ENCODE measurements around the gene ADGRG1.
A peak's percentile ranks its signal among the peaks of the same experiment; 100 is the strongest.
"Not testable (repeated sequence)": the region's sequence is repeated elsewhere in the genome, so short reads cannot be mapped to it uniquely, and the experiment has no call there.

The ADGRG1 gene

GRCh38 chr16:57669476-57670162, 41.2 kb downstream of the ADGRG1 start:
- Histone ChIP-seq H3K36me3 (no peaks in the 10 kb centered on the region), H3K27me3 (no peaks in the 10 kb centered on the region), H3K4me2 (peak overlapping the region; percentile 7; the same call in 1 of the 2 replicates), H4K20me1 (no peaks in the 10 kb centered on the region), H3K9me3 (no peaks in the 10 kb centered on the region), H3K9ac (no peak overlapping the region), H3K27ac (no peak overlapping the region), H3K4me3 (no peak overlapping the region), H3K4me1 (peaks cover 12% of the 10 kb centered on the region)
- TF ChIP-seq Cebpa-rat (IDR thresholded peaks at IDR 0.05): no peak

GRCh38 chr16:57670196-57670595, 41.8 kb downstream of the ADGRG1 start:
- H3K4me3 ChIP-seq: no peak overlapping the region
- no peaks in the 10 kb centered on the region for H3K36me3 ChIP-seq
- H3K9me3 ChIP-seq: no peaks in the 10 kb centered on the region
- H3K27ac ChIP-seq: no peak overlapping the region
- peaks cover 12% of the 10 kb centered on the region for H3K4me1 ChIP-seq
- H3K9ac ChIP-seq: no peak overlapping the region
- no peaks in the 10 kb centered on the region for H4K20me1 ChIP-seq
- no peaks in the 10 kb centered on the region for H3K27me3 ChIP-seq
- no peak for TF ChIP-seq Cebpa-rat (IDR thresholded peaks at IDR 0.05)
- H3K4me2 ChIP-seq: 0 out of 2 replicates have a peak overlapping the region, but pooled peaks have one; percentile 7

GRCh38 chr16:57671451-57671850, 43.0 kb downstream of the ADGRG1 start:
- H3K36me3 ChIP-seq, H3K9ac ChIP-seq, H3K27me3 ChIP-seq, H4K20me1 ChIP-seq, H3K4me3 ChIP-seq, H3K27ac ChIP-seq, H3K9me3 ChIP-seq, H3K4me2 ChIP-seq: not testable (repeated sequence)
- H3K4me1 ChIP-seq: peaks cover 24% of the 10 kb centered on the region

GRCh38 chr16:57672416-57672815, 44.0 kb downstream of the ADGRG1 start:
- H3K4me1 ChIP-seq: peaks cover 28% of the 10 kb centered on the region
- TF ChIP-seq Cebpa-rat (IDR thresholded peaks at IDR 0.05): no peak
- no peak overlapping the region for H3K9ac ChIP-seq

GRCh38 chr16:57672824-57673223, 44.4 kb downstream of the ADGRG1 start:
- no peak overlapping the region for H3K27ac ChIP-seq
- no peak overlapping the region for H3K9ac ChIP-seq
- TF ChIP-seq Cebpa-rat (IDR thresholded peaks at IDR 0.05): no peak
- peaks cover 32% of the 10 kb centered on the region for H3K4me1 ChIP-seq
- H3K36me3 ChIP-seq: no peaks in the 10 kb centered on the region
- no peak overlapping the region for H3K4me2 ChIP-seq
- H4K20me1 ChIP-seq: no peaks in the 10 kb centered on the region
- no peak overlapping the region for H3K4me3 ChIP-seq
- H3K9me3 ChIP-seq: no peaks in the 10 kb centered on the region
- no peaks in the 10 kb centered on the region for H3K27me3 ChIP-seq

More at GRCh38 chr16:57672416-57672815, 44.0 kb downstream of the ADGRG1 start:
- H4K20me1 ChIP-seq: no peaks in the 10 kb centered on the region
- H3K27ac ChIP-seq: no peak overlapping the region
- H3K4me2 ChIP-seq: no peak overlapping the region
- H3K27me3 ChIP-seq: no peaks in the 10 kb centered on the region
- no peaks in the 10 kb centered on the region for H3K36me3 ChIP-seq
- no peak overlapping the region for H3K4me3 ChIP-seq
- H3K9me3 ChIP-seq: no peaks in the 10 kb centered on the region

- no peak overlapping the region for H3K4me2 ChIP-seq
- no peaks in the 10 kb centered on the region for H4K20me1 ChIP-seq
- H3K27ac ChIP-seq: no peak overlapping the region
- no peaks in the 10 kb centered on the region for H3K36me3 ChIP-seq
- H3K27me3 ChIP-seq: no peaks in the 10 kb centered on the region
- TF ChIP-seq Cebpa-rat (IDR thresholded peaks at IDR 0.05): no peak
- H3K4me3 ChIP-seq: no peak overlapping the region
- no peak overlapping the region for H3K9ac ChIP-seq
- H3K4me1 ChIP-seq: peaks cover 48% of the 10 kb centered on the region
- no peaks in the 10 kb centered on the region for H3K9me3 ChIP-seq
Measured at GRCh38 chr16:57675741-57676551, 47.5 kb downstream of the ADGRG1 start.

- H3K9ac ChIP-seq: no peak overlapping the region
- H3K9me3 ChIP-seq: no peaks in the 10 kb centered on the region
- H3K4me2 ChIP-seq: no peak overlapping the region
- H3K36me3 ChIP-seq: no peaks in the 10 kb centered on the region
- H3K4me3 ChIP-seq: no peak overlapping the region
- no peak overlapping the region for H3K27ac ChIP-seq
- H3K4me1 ChIP-seq: peaks cover 52% of the 10 kb centered on the region
- no peaks in the 10 kb centered on the region for H4K20me1 ChIP-seq
- TF ChIP-seq Cebpa-rat (IDR thresholded peaks at IDR 0.05): no peak
- no peaks in the 10 kb centered on the region for H3K27me3 ChIP-seq
Measured at GRCh38 chr16:57676553-57677085, 48.2 kb downstream of the ADGRG1 start.

GRCh38 chr16:57677622-57678369, 49.4 kb downstream of the ADGRG1 start:
- Histone ChIP-seq H3K27ac (peak overlapping the region; percentile 63; the same call in 1 of the 2 replicates), H3K4me1 (peaks cover 52% of the 10 kb centered on the region), H3K36me3 (no peaks in the 10 kb centered on the region), H4K20me1 (no peaks in the 10 kb centered on the region), H3K4me3 (no peak overlapping the region), H3K9ac (peak overlapping the region; percentile 52), H3K9me3 (no peaks in the 10 kb centered on the region), H3K27me3 (no peaks in the 10 kb centered on the region), H3K4me2 (peak overlapping the region; percentile 71)
- TF ChIP-seq Cebpa-rat (IDR thresholded peaks at IDR 0.05): no peak

GRCh38 chr16:57679016-57679415, 50.6 kb downstream of the ADGRG1 start:
- no peaks in the 10 kb centered on the region for H4K20me1 ChIP-seq
- peak overlapping the region; percentile 71 for H3K4me2 ChIP-seq
- H3K4me1 ChIP-seq: peaks cover 60% of the 10 kb centered on the region
- TF ChIP-seq Cebpa-rat (IDR thresholded peaks at IDR 0.05): no peak
- no peak overlapping the region for H3K9ac ChIP-seq
- H3K9me3 ChIP-seq: no peaks in the 10 kb centered on the region
- H3K36me3 ChIP-seq: no peaks in the 10 kb centered on the region
- H3K27ac ChIP-seq: no peak overlapping the region
- no peak overlapping the region for H3K4me3 ChIP-seq
- H3K27me3 ChIP-seq: no peaks in the 10 kb centered on the region

Measured in BLaER1 (cell line).